Activated T-helper 1 cell treated with anti-CD3 and anti-CD28 coated beads, Interleukin-2, amount 50 U/mL, for 16 hours (primary cell): Measurements from ENCODE around the gene FAM219A.

Experiments
- DNase-seq, 2 donors: peaks; one replicate each; pipeline ENCODE4 v3.0.0-alpha.2; 2020; ENCODE audit warnings: low read depth in 1 of 2, low spot score in 1 of 2

The FAM219A gene

GRCh38 chr9:34458013-34458958 lies at the start of gene FAM219A, which contains the start of gene DNAI1:
FAM219A (minus strand) TSS chr9:34458570; CDS start chr9:34458263, 307 bp downstream.
DNAI1 (plus strand) TSS chr9:34458805; CDS start chr9:34459006, 201 bp downstream.
- peak; percentile 96 to 98 for DNase-seq

- no peak for DNase-seq
Measured at GRCh38 chr9:34507966-34508365, 49.6 kb upstream of the FAM219A start.

- DNase-seq = no peak
Measured at GRCh38 chr9:34507556-34507955, 49.2 kb upstream of the FAM219A start.

GRCh38 chr9:34506623-34507022 lies 48.3 kb upstream of the FAM219A start:
- DNase-seq = no peak

GRCh38 chr9:34505370-34506120 lies 47.2 kb upstream of the FAM219A start:
- no peak for DNase-seq

- DNase-seq = no peak
Measured at GRCh38 chr9:34503406-34503805, 45.0 kb upstream of the FAM219A start.

- DNase-seq = no peak
Measured at GRCh38 chr9:34502891-34503290, 44.5 kb upstream of the FAM219A start.

- DNase-seq = no peak
Measured at GRCh38 chr9:34502471-34502870, 44.1 kb upstream of the FAM219A start.

- DNase-seq = no peak
Measured at GRCh38 chr9:34501889-34502425, 43.6 kb upstream of the FAM219A start.

GRCh38 chr9:34501372-34501771 lies 43.0 kb upstream of the FAM219A start:
- no peak for DNase-seq

GRCh38 chr9:34500623-34501267 lies 42.4 kb upstream of the FAM219A start:
- DNase-seq = peak; percentile 55 to 64

- no peak for DNase-seq
Measured at GRCh38 chr9:34499076-34499475, 40.7 kb upstream of the FAM219A start.

- no peak for DNase-seq
Measured at GRCh38 chr9:34498553-34498952, 40.2 kb upstream of the FAM219A start.

- DNase-seq = no peak
Measured at GRCh38 chr9:34496149-34496712, 37.9 kb upstream of the FAM219A start.

GRCh38 chr9:34493972-34494535 lies 35.7 kb upstream of the FAM219A start:
- DNase-seq = no peak

GRCh38 chr9:34492051-34492450 lies 33.7 kb upstream of the FAM219A start:
- no peak for DNase-seq

GRCh38 chr9:34491596-34491995 lies 33.2 kb upstream of the FAM219A start:
- DNase-seq = no peak

- no peak for DNase-seq
Measured at GRCh38 chr9:34490760-34491159, 32.4 kb upstream of the FAM219A start.

- no peak for DNase-seq
Measured at GRCh38 chr9:34490360-34490759, 32.0 kb upstream of the FAM219A start.

GRCh38 chr9:34486572-34486971 lies 28.2 kb upstream of the FAM219A start:
- DNase-seq = no peak

- no peak for DNase-seq
Measured at GRCh38 chr9:34485822-34486221, 27.5 kb upstream of the FAM219A start.
